ENCODE data around the gene TNFAIP8.

Gene TNFAIP8

DNA sequence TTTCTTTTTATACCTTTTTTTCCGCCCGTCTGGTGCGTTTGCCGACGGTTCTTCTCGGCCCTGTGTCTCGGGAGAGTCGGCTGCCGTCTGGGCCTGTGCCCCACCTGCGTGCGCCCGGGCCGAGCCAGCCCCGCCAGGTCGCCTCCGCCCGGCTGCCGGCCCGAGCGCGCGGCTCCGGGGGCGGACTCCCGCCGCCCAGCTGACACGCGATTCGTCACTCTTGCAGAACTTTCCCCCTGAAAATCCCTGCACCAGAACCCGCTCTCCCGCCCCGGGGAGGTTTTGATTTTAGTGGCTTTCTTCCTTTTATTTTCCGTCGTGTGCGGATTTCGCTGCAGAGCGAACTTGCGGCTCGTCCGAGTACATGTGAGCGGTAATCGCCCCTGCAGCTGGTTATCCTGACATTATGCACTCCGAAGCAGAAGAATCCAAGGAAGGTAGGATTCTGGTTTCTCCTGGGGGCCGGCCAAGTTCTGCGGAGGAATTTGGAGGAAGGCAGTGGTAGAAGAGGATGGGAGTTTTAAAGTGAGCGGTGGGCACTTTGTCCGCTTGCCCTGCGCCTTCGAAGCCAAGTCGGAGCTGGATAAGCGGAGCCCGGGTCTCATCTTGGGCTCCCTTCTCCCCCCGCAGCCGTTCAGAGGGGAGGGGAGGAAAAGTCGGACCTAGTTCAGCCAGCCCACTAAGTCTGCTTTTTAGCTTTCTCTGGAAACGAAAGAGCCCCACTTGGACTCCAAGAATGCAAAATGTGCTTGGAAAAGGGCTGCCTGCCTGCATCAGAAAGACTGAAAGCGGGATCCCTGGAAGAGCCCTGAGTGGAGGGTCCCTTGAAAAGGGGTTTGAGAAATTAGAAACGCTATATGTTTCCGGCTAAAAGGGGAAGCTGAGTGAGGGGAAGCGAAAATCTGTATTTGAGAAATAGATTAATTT is at the start of gene TNFAIP8:
Gene TNFAIP8, plus strand, starts transcription at position 335 of the 927 bp plus-strand sequence. Its CDS starts 72 bp downstream, at position 407.
- DNase-seq: peak; percentile 49

DNA sequence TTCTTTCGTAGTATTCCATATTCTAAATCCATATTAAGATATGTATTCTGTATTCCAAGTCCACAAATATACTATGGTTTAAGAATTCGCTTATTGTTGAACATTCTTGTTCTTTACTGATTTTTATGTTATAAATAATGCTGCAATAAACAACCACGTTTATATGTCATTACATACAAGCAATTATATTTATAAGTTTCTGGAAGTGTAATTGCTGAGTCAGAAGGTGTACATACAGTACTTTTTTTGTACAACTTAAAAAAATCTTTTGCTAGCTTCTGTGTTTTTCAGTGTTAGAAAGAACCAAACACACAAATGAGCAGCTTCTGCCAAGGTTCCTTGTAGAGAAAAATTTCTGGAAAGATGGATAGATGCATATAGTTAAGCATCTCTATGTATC is 48.6 kb upstream of the TNFAIP8 start:
- DNase-seq: no peak

DNA sequence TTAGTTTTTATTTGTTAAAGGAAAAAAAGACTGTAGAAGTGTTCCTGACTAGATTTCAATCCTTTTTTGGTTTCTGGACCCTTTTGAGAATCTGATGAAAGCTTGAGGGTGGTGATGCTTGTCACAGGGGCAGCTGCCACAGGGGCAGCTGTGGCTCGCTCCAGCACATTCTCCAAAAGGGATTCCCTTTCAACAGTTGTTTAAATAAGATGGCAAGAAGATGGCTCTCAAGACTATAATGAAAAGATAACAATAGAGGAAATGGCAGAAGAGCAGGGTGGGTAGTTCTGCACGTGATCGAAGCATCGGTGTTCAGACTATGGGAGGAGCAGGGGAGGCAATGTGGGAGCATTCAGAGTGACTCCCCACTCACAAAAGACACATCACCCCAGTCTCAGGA is 46.5 kb upstream of the TNFAIP8 start:
- no peak for DNase-seq

DNA sequence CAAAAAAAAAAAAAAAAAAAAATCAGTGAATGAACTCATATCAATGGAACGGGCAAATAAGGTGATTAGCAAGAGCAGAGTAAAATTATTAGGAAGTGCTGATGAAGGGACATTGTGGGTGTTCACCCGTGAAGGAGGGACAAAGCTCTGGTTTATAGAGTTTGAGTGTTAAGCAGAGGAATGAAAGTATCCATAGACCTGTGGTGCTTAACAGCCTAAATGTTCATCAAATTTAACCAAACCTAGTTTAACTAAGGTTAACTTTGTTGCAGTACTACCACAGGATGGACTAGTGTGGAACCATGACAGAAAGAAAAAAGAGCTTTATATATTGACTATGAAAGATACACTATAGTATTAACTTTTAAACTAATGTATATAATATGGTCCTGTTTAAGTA is 44.1 kb upstream of the TNFAIP8 start:
- no peak for DNase-seq

DNA sequence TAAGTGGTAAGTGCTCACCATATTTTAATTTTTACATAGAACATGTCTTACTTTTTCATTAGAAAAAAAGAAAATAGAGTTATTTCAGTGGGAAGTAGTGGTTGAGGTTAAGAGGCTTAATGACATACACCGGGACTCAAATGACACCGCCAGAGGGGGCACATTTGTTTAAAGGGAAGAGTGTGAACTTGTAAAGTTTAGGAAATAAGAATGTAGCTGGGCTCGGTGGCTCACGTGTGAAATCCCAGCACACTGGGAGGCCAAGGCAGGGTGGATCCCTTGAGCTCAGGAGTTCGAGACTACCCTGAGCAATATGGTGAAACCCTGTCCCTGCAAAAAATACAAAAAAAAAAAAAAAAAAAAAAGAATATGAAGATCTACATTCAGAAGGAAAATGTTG is 43.4 kb upstream of the TNFAIP8 start:
- no peak for DNase-seq

DNA sequence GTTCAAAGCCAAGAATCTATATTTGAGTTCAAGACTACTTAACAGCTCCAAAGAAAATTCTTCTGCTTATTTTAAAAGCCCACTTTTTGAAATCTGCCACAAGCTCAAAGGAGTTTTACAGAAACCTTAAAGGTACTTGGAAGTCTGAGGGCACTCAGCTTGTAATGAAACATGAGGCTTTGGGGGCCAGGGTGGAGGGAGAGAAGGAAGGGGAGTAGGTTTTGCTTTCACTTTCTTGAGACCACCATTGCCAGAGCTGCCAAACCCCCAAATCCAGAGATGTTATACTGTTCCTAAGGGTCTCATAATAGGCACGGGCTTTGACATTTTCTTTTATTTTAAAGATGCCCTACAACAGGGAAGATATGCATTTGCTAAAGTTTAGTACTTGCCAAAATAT is 42.6 kb upstream of the TNFAIP8 start:
- DNase-seq: no peak

DNA sequence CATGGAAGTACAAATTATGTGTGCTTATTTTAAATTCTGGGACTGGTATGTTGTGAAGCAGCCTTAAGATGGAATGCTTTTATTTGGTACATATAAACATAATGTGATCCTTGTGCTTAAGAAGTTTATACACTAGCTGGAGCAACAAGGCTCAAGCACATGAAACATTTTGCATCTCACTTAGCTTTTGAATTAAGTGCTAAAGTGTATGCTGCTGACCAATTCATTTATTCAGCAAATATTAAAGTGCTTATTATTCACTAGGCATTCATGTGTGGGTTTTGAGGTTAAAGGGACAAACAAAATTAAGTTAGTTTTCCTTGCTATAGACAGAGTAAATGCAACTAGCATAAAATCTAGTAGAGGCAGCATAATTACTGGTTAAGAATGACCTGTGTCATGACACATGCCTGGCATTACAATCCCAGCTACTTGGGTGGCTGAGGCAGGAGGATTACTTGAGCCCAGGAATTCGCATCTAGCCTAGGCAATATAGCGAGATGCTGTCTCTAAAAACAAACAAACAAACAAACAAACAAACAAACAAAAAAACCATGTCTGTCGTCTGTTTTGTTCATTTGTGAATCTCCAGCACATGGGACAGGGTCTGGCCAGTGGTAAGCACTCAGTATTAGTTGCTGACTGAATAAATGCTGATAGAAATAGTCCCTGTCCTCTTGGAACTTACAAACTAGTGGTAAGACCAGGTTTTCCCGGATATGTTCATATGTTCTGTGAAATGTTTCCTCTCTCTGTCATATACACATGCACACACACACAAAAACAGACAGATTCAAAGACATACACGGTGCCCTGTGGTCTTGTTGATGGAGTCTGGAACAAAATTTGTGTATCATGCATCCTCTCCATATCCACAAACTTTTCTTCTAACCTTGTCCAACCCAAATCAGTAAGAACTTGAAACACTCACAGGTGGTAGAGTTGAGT is 41.9 kb upstream of the TNFAIP8 start:
- no peak for DNase-seq

DNA sequence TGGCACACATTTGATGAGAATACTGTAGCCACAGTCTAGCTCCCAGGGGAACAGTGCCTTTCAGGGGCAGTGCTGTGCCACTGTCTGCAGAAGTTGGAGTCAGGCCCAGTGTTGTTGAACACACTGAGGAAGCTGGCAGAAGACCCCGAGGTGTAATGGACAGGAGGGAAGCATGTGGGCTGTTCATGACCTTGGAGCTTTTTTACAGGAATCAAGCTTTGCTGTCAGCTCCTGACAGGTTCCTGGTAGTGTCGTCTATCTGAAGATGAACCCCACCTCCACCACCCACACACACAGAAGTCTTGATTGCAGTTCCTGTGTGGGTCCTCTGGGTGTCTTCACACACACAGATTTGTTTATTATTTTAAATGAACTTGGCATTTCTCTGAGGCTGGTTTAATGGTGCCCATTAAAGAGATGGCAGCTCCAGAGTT is 40.3 kb upstream of the TNFAIP8 start:
- DNase-seq: peak; percentile 19

DNA sequence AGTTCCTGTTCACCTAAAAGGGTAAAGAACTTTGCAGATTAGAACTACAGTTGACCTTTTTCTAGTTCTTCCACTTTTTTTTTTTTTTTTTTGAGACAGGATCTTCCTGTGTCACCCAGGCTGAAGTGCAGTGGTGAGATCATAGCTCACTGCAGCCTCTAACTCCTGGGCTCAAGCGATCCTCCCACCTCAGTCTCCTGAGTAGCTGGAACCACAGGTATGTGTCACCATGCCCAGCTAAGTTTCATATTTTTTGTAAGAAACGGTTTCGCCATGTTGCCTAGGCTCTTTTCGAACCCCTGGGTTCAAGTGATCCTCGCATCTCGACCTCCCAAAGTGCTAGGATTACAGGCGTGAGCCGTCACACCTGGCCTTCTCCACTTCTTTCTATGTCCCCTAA is 39.7 kb upstream of the TNFAIP8 start:
- no peak for DNase-seq

DNA sequence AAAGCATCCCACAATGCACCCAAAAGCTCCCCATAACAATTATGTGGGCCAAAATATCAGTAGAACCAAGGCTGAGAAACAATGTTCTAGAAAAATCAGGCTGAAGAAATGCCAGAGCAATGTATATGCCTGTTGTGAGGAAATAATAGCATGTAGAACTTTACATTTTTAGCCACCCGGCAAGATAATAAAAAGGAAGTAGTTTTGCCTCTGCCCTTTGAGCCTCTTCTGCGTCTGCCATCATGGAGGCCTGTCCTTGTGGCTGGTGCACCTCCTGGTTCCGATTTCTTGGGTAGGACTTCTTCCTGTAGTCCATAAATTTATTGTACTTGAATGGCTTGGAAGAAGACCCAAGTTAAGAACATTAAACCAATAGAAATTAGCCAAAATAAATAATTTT is 38.9 kb upstream of the TNFAIP8 start:
- DNase-seq: no peak

DNA sequence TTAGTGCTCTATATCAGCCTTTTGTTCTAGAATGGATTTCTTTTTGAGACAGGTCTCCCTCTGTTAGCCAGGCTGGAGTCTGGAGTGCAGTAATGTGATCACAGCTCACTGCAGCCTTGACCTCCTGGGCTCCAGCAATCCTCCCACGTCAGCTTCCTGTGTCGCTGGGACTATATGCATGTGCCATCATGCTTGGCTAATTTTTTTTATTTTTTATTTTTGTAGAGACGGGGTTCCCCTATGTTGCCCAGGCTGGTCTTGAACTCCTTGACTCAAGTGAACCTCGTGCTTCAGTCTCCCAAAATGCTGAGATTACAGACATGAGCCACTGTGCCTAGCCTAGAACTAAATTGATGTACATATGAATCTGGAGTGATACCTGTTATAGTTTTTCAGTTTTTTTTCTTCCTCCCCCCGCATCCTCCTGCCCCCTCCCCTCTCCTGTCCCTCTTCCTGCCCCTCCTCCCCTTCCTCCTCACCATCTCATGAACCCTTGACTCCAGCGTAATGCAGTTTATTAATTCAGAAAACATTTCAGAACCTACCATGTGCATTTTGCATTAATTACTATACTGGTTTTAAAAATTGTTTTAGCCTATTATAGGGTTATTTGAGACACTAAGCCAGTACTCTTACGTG is 37.4 kb upstream of the TNFAIP8 start:
- DNase-seq: no peak

DNA sequence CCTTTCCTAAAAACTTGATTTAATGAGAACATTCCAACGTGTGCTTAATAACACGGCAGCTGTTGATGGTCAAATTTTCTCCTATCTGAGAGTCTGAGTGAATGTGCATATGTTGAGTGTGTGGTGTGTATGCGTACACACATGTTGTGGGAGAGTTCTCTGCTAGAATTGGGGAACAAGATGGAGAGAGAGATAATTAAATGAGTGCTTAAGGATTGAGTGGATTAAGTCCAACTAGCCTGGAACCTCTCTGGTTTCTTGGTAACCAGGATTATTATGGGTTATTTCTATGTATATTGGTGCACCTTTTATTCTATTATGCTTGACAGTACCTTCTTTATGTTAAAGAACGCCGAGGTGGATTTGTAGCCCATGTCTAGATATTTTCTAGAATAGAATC is 36.4 kb upstream of the TNFAIP8 start:
- no peak for DNase-seq

DNA sequence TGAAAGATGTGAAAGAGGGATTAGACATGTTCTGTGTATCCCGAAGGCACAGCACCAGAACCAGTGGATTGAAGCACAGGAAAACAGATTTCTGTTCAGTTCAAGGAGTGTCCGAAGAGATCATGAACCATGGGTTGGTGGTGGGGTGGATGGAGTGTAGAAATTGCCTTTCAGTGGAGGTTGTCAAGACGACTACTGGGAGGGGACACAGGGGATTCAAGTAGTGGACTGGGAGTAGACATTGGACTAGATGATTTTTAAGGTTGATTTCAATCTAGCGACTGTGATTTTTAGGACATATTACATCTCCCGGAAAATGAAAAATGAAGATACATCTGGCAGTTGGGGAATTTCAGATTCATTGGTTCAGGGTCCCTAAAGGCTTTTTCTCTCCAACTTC is 35.9 kb upstream of the TNFAIP8 start:
- DNase-seq: no peak

DNA sequence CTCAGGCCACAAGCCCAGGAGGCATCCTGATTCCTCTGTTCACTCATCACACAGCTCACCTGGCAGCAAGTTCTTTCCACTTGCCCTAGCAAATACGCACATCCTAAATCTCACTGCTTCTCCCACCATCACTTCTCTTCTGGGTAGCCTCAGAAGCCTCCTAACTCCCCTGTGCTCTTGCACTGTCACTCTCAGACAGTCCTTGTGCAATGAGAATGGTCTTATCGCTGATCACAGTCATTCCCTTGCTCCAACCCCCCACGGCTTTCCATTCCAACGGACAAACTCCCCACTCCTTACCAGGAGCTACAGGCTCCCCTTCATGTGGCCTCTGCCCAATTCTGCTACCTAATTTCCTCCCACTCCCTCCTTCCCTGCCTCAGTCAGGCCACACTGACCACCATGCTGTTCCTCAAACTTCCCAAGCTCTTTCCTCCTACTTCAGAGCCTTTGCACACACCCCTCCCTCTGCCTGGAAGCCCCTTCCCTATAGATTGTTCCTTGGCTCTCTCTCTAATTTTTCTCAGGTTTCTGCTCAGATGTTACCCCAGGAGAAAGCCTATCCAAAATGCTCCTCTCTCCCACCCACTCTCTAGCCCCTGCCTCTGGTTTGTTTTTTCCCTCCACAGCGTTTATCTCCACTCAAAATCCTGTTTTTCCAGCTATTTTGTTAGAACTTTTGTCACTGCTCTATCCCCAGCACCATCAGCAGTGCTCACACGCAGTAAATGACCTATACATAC is 34.1 kb upstream of the TNFAIP8 start:
- no peak for DNase-seq

DNA sequence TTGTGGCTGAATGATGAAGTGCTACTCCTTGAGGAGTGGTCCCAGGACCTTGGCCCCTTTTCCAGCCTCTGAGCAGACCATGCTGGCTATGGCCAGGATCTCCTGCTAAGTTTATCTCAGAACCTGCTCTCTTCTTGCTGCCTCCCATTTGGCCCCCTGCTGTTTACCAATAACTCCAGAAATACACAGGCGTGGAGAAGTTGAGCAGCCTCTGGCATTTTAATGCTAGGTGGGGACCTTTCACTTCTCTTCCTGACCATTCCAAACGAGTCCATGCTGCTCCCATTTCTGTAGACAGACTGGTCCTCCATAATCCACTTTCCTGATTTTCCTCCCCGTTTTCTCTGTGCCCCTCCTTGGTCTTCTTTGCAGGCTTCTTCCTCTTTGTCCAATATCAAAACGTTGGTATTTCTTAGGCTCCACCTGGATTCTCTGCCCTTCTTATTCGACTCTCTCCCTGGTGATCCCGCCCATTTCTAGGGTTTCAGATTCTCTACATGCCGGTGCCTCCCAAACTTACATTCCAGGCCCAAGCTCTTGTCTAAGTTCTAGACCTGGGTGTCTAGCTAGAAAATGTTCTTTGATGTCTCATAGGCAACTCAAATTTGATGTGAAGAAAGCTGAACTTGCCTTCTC is 33.4 kb upstream of the TNFAIP8 start:
- DNase-seq: no peak

DNA sequence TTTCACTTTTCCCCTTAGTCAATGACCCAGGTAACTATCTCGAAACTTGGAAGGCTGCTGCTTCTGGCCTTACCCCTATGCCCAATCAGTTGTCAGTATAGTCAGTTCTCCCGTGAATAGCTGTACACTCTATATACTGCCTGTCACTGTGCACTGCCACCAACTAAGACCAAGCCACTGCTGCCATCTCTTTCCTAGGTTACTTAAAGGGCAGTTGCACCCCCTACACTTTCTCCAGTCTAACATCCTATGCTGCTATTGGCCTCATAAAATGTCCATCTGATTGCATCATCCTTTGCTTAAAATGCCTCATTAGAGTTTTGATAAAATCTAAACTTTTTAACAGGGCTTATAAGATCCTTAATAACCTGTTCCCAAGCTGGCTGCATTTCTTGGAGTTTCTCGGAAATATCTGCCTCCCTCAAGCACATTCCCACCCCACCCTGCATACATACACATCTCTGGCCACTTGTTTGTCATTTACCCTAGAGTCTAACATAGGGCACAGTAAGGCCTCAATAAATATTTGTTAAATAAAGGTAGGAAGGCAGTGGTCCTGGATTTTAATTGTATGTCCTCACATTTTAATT is 32.8 kb upstream of the TNFAIP8 start:
- DNase-seq: peak; percentile 45

DNA sequence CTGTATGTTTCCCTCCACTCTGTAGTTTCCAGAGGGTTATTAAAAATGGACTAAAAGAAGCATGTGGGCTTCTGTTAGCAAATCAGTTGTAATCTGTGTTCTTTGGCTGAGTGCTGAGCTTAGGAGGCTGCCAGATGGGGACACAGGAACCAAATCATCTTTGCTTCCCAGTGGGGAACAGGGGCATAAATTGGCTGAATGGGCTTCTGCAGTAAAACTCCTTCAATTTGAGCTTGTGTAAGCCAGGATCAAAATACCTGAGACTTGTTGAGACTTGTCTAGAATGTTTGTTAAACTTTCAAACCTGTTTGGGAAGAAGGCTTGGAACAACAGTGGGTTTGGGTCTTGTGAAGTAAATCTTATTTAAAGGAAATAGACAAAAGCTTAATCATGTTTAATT is 32.2 kb upstream of the TNFAIP8 start:
- no peak for DNase-seq

DNA sequence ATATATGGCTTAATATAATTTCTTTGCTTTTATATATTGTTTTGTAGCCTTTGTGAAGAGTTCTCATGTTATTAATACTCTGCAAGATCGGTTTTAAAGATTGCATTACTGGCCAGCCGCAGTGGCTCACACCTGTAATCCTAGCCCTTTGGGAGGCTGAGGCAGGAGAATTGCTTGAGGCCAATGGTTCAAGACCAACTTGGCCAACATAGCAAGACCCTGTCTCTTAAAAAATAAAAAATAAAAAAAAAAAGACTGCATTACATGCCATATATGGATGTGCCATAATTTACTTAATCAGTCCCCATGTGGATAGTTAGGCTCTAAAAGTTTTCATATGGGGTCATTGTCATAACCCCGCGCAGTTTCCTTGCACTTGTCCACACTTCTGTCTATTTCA is 31.0 kb upstream of the TNFAIP8 start:
- DNase-seq: no peak

DNA sequence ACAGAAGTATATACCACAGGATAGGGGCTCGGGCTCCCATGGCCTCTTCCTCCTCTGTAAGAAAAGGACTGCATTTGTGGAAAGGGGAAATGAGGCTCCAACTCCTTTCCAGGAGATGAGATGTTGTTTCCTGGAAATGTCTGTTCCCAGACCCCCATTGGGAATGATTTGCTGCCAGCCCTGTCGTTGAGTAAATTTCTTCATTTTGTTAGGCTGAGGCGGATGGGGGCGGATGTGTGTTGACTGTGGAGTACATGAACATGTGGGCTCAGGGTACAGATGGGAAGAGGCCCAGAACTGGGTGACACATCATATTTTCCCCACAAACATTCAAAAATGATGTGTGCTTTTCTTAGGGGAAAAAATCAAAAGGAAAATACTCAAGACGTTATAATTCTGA is 28.8 kb upstream of the TNFAIP8 start:
- DNase-seq: peak; percentile 67

DNA sequence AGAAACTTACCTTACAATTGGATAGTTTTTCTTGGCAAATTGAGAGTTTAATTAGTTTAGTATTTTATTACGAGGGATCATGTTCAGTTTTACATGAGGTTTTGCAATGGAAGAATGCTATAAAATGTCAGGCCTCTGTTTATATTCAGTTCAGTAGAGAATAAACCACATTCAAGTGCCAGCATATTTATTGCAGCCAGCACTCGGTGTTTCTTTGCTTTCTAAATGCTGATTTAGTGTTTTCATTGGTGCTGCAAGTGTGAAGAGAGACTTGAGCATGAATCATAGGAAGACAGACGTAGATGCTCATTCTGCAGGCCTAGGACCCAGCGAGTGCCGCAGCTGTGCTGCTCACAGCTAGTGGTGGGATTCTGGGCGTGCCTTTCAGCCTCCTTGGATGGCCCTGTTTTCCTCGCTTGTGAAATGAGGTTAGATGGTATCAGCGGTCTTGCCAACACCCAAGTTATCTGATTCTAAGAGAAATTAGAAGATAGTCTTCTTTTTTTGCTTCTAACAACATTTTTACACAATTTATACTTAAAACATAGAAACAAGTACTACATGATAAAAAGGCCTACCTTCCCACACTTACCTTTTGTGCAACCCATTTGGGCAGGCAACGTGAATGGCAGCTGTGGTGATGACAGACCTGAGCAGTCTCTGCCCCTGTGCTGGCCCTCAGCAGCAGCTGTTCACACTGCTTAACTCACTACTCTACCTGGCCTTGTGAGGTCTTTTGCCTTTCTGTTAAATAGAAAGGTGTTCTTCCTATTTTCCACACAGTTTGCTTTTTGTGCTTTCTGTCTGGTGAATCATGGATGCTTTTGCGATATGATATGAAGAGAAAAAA is 26.8 kb upstream of the TNFAIP8 start:
- peak; percentile 91 for DNase-seq

DNA sequence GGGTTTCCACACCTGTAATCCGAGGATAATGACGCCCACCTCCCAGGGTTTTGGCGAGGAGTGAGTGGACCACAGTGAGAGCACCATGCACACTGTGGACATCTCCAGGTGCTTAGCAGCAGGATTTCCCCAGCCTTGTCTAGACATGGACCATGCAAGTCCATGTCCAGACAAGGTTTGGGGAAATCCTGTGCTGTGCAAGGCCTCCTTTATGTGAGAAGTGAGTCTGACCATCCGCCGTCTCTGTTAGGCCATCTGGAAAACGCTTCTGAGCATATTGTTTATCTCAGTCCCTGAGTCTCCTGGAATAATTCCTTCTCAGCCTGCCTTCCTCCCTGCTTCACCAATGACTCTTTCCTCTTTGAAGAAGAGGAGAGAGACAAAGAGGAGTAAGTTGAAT is 26.2 kb upstream of the TNFAIP8 start:
- DNase-seq: no peak

All from fibroblast of skin of right quadriceps (primary cell).